ENCODE results near the gene ZNF787. TPM values are rescaled to one million over a fixed set of nuclear protein-coding genes. Genes with fewer than 3 reads are reported as not detected.

Gene ZNF787
- total RNA-seq, 3 donors from 2014 or later: 49.1 to 61.2 (median 56.1) TPM

- ATAC-seq (no peak), DNase-seq (no peak)
- Histone ChIP-seq H3K4me3 (no peak overlapping the region), H3K9me3 (no peaks in the 10 kb centered on the region), H3K4me1 (ENCODE audit: low read depth) (no peaks in the 10 kb centered on the region), H3K36me3 (ENCODE audit: low read depth) (no peaks in the 10 kb centered on the region)
- intact Hi-C loops (cut with DNase I, micrococcal nuclease): loop anchor here in 1 of 2 donors (5.0 kb wide), 1 partner anchor 74 kb away; no protein-coding TSS in a partner anchor
- TF ChIP-seq CTCF (IDR thresholded peaks at IDR 0.05): no peak
These were observed 40.4 kb upstream of the ZNF787 start for GRCh38 chr19:56161534-56161933.

- no peaks in the 10 kb centered on the region for H3K36me3 ChIP-seq (ENCODE audit: low read depth)
- TF ChIP-seq CTCF (IDR thresholded peaks at IDR 0.05): no peak
- intact Hi-C loops (cut with DNase I, micrococcal nuclease): loop anchor here in 1 of 2 donors (5.0 kb wide), 1 partner anchor 72 kb away; no protein-coding TSS in a partner anchor
These were observed 38.7 kb upstream of the ZNF787 start for GRCh38 chr19:56159622-56160271.

GRCh38 chr19:56159009-56159559 lies 38.0 kb upstream of the ZNF787 start:
- DNase-seq: no peak
- no peaks in the 10 kb centered on the region for H3K4me1 ChIP-seq (ENCODE audit: low read depth)
- no peak for TF ChIP-seq CTCF (IDR thresholded peaks at IDR 0.05)
- intact Hi-C loops (cut with DNase I, micrococcal nuclease): no loop called here
- no peak for ATAC-seq
- H3K4me3 ChIP-seq: no peak overlapping the region
- H3K36me3 ChIP-seq (ENCODE audit: low read depth): no peaks in the 10 kb centered on the region
- no peaks in the 10 kb centered on the region for H3K9me3 ChIP-seq

More at GRCh38 chr19:56159622-56160271, 38.7 kb upstream of the ZNF787 start:
- no peak for ATAC-seq
- Histone ChIP-seq H3K4me1 (ENCODE audit: low read depth) (no peaks in the 10 kb centered on the region), H3K4me3 (no peak overlapping the region), H3K9me3 (no peaks in the 10 kb centered on the region)
- DNase-seq: no peak

- no peaks in the 10 kb centered on the region for H3K36me3 ChIP-seq (ENCODE audit: low read depth)
- H3K4me1 ChIP-seq (ENCODE audit: low read depth): no peaks in the 10 kb centered on the region
- intact Hi-C loops (cut with DNase I, micrococcal nuclease): no loop called here
- no peak for ATAC-seq
- no peak for DNase-seq
- no peak overlapping the region for H3K4me3 ChIP-seq
- H3K9me3 ChIP-seq: no peaks in the 10 kb centered on the region
- no peak for TF ChIP-seq CTCF (IDR thresholded peaks at IDR 0.05)
These were observed 37.2 kb upstream of the ZNF787 start for GRCh38 chr19:56158170-56158757.

GRCh38 chr19:56156768-56157167 lies 35.7 kb upstream of the ZNF787 start:
- ATAC-seq: peak; percentile 83
- H3K4me3 ChIP-seq: no peak overlapping the region
- intact Hi-C loops (cut with DNase I, micrococcal nuclease): no loop called here
- no peaks in the 10 kb centered on the region for H3K9me3 ChIP-seq
- no peaks in the 10 kb centered on the region for H3K36me3 ChIP-seq (ENCODE audit: low read depth)
- TF ChIP-seq CTCF (IDR thresholded peaks at IDR 0.05): no peak
- peaks cover 2% of the 10 kb centered on the region for H3K4me1 ChIP-seq (ENCODE audit: low read depth)
- peak; percentile 67 to 73 (median 67) for DNase-seq

Data from mucosa of descending colon (tissue), 3 donors.